HEK293T (cell line): Measurements from ENCODE around the gene GASK1B.

Experiments used
- CTCF ChIA-PET: fragments of 350-600 bp; formaldehyde crosslinking; extraction: SDS; loops from one replicate; lab custom pipeline; 2021; ENCODE audit warnings: antibody characterized with exemption, inconsistent platforms; lab: Yijun Ruan, JAX
- POLR2A ChIA-PET: fragments of 350-600 bp; formaldehyde crosslinking; extraction: SDS; loops from one replicate; lab custom pipeline; 2020; ENCODE audit warnings: antibody characterized with exemption, inconsistent platforms; lab: Yijun Ruan, JAX
- DNase-seq: peaks from one replicate; pipeline ENCODE4 v3.0.0; 2012; ENCODE audit warnings: mixed read lengths; ENCODE audit errors: extremely low spot score
- ARNT ChIP-seq: fragments of 450-650 bp; IDR thresholded peaks from 2 replicates; pipeline ENCODE4 v1.6.1; 2017; ENCODE audit warnings: mild to moderate bottlenecking
- BHLHE40 ChIP-seq: fragments of 450-650 bp; IDR thresholded peaks from 2 replicates; pipeline ENCODE4 v1.6.1; 2016; ENCODE audit warnings: mild to moderate bottlenecking, moderate library complexity, borderline replicate concordance
- CTBP1 ChIP-seq: fragments of 450-650 bp; IDR thresholded peaks from 2 replicates; pipeline ENCODE4 v1.6.1; 2016; ENCODE audit warnings: borderline replicate concordance
- ELF4 ChIP-seq: fragments of 450-650 bp; IDR thresholded peaks from 2 replicates; pipeline ENCODE4 v1.6.1; 2017; ENCODE audit warnings: antibody characterized with exemption
- FOXA1 ChIP-seq: fragments of 450-650 bp; IDR thresholded peaks from 2 replicates; pipeline ENCODE4 v1.6.1; 2016; ENCODE audit warnings: mild to moderate bottlenecking
- FOXK2 ChIP-seq: fragments of 450-650 bp; IDR thresholded peaks from 2 replicates; pipeline ENCODE4 v1.6.1; 2016; ENCODE audit warnings: mild to moderate bottlenecking
- FOXM1 ChIP-seq: fragments of 450-650 bp; IDR thresholded peaks from 2 replicates; pipeline ENCODE4 v1.6.1; 2017; ENCODE audit warnings: mild to moderate bottlenecking, borderline replicate concordance
- HDGF ChIP-seq: fragments of 450-650 bp; IDR thresholded peaks from 2 replicates; pipeline ENCODE4 v1.6.1; 2017; ENCODE audit warnings: antibody characterized with exemption, borderline replicate concordance
- L3MBTL2 ChIP-seq: fragments of 450-650 bp; conservative IDR thresholded peaks from 2 replicates; pipeline ENCODE4 v1.6.1; 2016; ENCODE audit warnings: mild to moderate bottlenecking
- LEF1 ChIP-seq: fragments of 450-650 bp; IDR thresholded peaks from 2 replicates; pipeline ENCODE4 v1.6.1; 2017; ENCODE audit warnings: mild to moderate bottlenecking, borderline replicate concordance
- NFRKB ChIP-seq: fragments of 450-650 bp; IDR thresholded peaks from 2 replicates; pipeline ENCODE4 v1.6.1; 2016; ENCODE audit warnings: mild to moderate bottlenecking, moderate library complexity
- PKNOX1 ChIP-seq: fragments of 450-650 bp; IDR thresholded peaks from 2 replicates; pipeline ENCODE4 v1.6.1; 2016
- SP1 ChIP-seq: fragments of 450-650 bp; IDR thresholded peaks from 2 replicates; pipeline ENCODE4 v1.6.1; 2017
- SUZ12 ChIP-seq: fragments of 450-650 bp; IDR thresholded peaks from 2 replicates; pipeline ENCODE4 v1.6.1; 2016; ENCODE audit warnings: mild to moderate bottlenecking
- TARDBP ChIP-seq: fragments of 450-650 bp; IDR thresholded peaks from 2 replicates; pipeline ENCODE4 v1.6.1; 2016
- ZNF384 ChIP-seq: fragments of 450-650 bp; IDR thresholded peaks from 2 replicates; pipeline ENCODE4 v1.6.1; 2016

GASK1B gene

DNA sequence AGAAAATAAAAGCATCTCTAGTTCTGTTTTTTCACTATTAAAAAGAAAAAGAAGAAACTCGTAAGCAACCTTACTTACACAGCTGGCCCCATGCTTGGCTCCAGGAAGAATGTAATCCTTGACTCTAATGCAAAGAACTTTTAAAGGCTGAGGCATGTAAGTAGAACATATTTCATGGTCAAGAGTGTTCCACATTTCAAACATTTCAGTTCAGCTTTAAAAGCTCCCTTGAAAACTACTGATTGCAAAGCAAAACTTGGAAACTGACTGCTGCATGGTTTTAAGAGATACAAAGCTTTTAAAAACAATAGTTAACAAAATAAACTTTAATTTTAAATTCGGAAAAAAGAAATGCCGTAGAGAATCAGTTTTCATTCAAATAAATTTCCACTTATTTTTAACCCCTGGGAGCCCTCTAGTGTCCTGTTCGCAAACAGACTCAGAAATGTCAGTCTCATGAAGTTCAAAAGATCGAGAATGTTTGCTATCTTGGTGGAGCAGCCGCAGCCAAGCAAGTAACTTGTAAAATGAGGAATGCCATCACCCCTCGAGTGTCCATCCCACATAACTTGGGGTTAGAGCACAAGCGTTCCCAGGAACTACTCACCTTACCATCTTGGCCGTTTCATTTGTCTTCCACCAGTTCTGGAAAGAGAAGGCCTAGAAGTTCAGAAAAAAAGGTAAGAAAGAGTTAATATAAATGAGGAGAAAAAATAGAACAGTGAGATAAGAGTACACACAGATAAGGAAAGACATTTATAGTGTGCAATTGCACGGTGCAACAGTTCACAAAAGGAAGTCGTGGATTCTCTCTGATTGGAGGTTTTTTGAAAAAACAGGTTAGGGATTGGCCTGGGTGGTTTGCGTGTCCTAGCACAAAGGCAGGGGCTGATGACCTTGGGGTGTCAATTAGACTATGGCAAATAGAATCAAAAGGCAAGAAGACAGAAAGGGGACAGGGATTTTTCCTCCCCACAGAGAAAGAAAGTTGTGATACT is at the start of gene GASK1B:
TSS of gene GASK1B (minus strand) at position 765 of the 998 bp plus-strand sequence. CDS start 1,650 bp downstream, outside the sequence.
- ChIA-PET POLR2A (interaction anchor here (0.7 kb wide), 1 partner anchor 119 kb away, joined by 3 read pairs; no protein-coding TSS in a partner anchor), CTCF (interaction anchor here (0.6 to 2.3 kb wide), 14 partner anchors 9 to 953 kb away, joined by 3 to 13 read pairs (median 4); no protein-coding TSS in a partner anchor)
- DNase-seq, result peak; percentile 37
- TF ChIP-seq ELF4 (no peak), NFRKB (no peak), CTBP1 (no peak), HDGF (no peak), SP1 (no peak), FOXM1 (no peak), FOXA1 (no peak), LEF1 (no peak), PKNOX1 (no peak), SUZ12 (no peak), L3MBTL2 (no peak), ZNF384 (no peak), ARNT (no peak), TARDBP (no peak), BHLHE40 (no peak), FOXK2 (no peak)

DNA sequence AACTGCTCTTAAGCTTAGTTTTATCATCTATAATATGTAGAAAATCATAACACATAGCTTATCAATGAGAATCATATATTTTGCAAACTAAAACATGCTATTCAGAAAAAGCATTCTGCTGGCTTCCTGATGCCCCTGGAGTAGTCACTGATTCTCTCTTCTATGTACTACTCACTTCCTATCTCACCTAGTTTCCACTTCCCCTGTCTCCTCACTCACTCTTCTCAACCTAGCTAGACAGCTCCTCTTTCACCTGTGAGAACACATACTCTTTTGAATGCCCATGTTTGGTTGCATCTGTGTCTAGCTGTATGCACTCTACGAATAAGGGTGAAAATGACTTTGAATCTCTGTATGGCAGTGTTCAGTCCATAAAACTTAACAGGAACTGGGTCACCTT is 46.8 kb upstream of the GASK1B start:
- ChIA-PET POLR2A (interaction anchor here (1.2 kb wide), 1 partner anchor 9 kb away, joined by 5 read pairs; the partner anchor contains the start of gene TMEM144), CTCF (interaction anchor here (0.6 to 1.2 kb wide), 2 partner anchors 35 to 999 kb away, joined by 3 read pairs; partner anchors contain the start of gene GRIA2)
- DNase-seq, result no peak
- TF ChIP-seq ELF4 (no peak), ZNF384 (no peak), L3MBTL2 (no peak), ARNT (no peak), TARDBP (no peak), FOXK2 (no peak), NFRKB (no peak), CTBP1 (no peak), FOXM1 (no peak), PKNOX1 (no peak), LEF1 (no peak), SUZ12 (no peak), HDGF (no peak), BHLHE40 (no peak)

- ChIA-PET POLR2A (no interaction called here), CTCF (no interaction called here)
- DNase-seq, result no peak
- TF ChIP-seq SP1, result no peak
- TF ChIP-seq NFRKB, result no peak
- TF ChIP-seq TARDBP, result no peak
- TF ChIP-seq L3MBTL2, result no peak
- TF ChIP-seq FOXA1, result no peak
- no peak for TF ChIP-seq LEF1
- no peak for TF ChIP-seq CTBP1
- no peak for TF ChIP-seq SUZ12
- TF ChIP-seq PKNOX1, result no peak
- no peak for TF ChIP-seq BHLHE40
Observed at GRCh38 chr4:158217763-158218162, 44.9 kb upstream of the GASK1B start.

- TF ChIP-seq BHLHE40 (no peak), ZNF384 (no peak), CTBP1 (no peak), FOXK2 (no peak), ELF4 (no peak), LEF1 (no peak), FOXA1 (no peak), PKNOX1 (no peak)
- CTCF ChIA-PET, result no interaction called here
- POLR2A ChIA-PET, result no interaction called here
- DNase-seq, result no peak
Observed at GRCh38 chr4:158214856-158215255, 42.0 kb upstream of the GASK1B start.

DNA sequence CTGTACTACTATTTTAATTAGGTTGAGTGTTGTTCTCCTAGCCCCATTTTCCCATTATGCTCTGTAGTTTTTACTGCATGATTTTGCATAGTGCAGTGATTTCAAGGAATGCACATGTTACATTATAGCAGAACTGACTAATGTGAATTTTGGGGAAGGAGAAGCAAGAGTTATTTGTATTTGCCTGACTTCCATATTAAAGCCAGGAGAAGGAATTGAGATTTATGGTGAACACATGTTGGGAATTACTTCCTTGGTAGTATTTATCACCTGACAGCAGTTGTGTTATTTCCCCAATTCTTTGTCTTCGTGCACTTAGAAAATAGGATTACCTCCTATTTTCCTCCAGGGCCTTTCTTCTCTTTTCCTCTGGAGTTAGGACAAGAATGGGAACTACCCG is 40.6 kb upstream of the GASK1B start:
- no peak for DNase-seq
- ChIA-PET CTCF (no interaction called here), POLR2A (no interaction called here)
- TF ChIP-seq NFRKB (no peak), SP1 (no peak), ARNT (no peak), LEF1 (no peak)
